ENCODE measurements around the gene GIT2.

DNA sequence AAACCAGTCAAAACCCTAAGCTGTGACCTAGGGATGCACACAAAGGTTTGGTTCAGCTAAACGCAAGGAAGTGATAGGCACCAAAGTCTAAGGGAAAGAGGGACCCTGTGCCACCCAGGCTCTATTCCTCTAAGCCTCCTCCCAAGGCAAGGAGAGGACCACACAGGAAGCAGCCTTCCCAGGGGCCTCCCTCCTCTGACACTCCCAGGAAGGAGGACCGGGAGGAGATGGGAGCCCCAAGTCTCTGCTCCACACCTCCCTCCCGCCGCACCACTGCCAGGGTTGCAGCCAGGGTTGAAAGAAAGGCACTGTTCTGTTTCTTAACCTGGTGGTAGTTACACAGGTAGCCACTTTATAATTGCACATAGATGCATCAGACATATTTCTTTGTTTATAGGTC is 74.2 kb downstream of the GIT2 start:
- TF ChIP-seq, protein P1, sequence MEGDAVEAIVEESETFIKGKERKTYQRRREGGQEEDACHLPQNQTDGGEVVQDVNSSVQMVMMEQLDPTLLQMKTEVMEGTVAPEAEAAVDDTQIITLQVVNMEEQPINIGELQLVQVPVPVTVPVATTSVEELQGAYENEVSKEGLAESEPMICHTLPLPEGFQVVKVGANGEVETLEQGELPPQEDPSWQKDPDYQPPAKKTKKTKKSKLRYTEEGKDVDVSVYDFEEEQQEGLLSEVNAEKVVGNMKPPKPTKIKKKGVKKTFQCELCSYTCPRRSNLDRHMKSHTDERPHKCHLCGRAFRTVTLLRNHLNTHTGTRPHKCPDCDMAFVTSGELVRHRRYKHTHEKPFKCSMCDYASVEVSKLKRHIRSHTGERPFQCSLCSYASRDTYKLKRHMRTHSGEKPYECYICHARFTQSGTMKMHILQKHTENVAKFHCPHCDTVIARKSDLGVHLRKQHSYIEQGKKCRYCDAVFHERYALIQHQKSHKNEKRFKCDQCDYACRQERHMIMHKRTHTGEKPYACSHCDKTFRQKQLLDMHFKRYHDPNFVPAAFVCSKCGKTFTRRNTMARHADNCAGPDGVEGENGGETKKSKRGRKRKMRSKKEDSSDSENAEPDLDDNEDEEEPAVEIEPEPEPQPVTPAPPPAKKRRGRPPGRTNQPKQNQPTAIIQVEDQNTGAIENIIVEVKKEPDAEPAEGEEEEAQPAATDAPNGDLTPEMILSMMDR (IDR thresholded peaks at IDR 0.05), result no peak
- TF ChIP-seq POLR2A (IDR thresholded peaks at IDR 0.05) (no peak), POLR2AphosphoS5 (IDR thresholded peaks at IDR 0.05; ENCODE audit: insufficient read depth in 1 of 2, low read depth in 1 of 2) (no peak)
